Stimulated activated CD4-positive, alpha-beta T cell treated with anti-CD3 and anti-CD28 coated beads, Interleukin-15, amount 100 ng/mL, for 24 hours (primary cell): Measurements from ENCODE around the gene SECISBP2.

Experiments used
- DNase-seq: peaks from one replicate; pipeline ENCODE4 v3.0.0-alpha.2; 2020

The SECISBP2 gene

DNA sequence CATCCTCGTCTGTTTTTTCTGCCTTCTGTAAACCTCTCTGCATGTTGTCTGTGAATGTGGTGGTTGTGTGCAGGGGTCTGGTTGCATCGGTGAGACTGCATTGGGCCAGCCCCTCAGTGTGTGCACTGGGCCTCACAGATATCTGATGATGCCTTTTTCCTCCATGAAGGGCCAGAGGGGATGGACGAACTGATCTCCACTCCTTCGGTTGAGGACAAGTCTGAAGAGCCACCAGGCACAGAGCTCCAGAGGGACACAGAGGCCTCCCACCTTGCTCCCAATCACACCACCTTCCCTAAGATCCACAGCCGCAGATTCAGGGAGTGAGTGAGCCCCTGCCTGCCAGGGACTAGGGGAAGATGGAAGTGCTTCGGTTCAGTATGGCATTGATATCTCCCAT is 31.3 kb downstream of the SECISBP2 start:
- no peak for DNase-seq

GRCh38 chr9:89350988-89351557 is 32.8 kb downstream of the SECISBP2 start:
- no peak for DNase-seq

GRCh38 chr9:89351584-89352300 is 33.4 kb downstream of the SECISBP2 start:
- no peak for DNase-seq

GRCh38 chr9:89352451-89352850 is 34.2 kb downstream of the SECISBP2 start:
- DNase-seq: no peak

- no peak for DNase-seq
Measured at GRCh38 chr9:89352874-89353649, 34.8 kb downstream of the SECISBP2 start.

DNA sequence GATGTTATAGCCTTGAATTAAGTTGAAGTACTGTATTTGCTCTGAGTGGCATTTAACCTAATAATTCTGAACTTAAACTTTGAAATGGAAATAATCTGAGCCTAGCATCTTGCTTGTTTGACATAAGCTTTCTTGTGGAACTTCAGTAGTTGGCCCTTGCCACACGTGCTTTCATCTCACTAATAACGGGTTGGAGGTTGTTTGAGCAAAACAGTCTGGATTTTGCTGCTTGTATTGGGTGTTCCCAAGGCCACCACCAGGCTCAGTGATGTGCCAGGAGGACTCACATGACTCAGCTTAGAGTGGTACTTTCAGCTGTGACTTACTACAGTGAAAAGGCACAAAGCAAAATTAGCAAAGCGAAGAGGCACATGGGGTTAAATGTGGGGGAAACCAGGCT is 35.7 kb downstream of the SECISBP2 start:
- no peak for DNase-seq

DNA sequence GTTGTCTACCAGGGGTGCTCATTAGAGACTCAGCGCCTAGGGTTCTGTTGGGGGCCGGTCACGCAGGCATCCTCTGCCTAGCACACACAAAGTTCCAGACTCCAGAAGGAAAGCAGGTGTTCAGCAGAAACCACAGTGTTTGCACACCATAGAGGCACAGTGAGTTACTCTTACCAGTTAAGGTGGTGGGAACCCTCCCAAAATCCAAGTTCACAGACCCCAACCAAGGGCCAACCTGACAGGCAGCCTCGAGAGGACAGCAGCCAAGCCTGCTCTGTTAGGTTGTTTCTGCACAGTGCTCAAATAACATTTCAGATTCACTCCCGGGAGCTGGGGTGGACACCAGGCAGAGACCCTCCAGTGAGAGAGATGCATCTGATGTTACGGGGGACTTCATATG is 36.2 kb downstream of the SECISBP2 start:
- no peak for DNase-seq

GRCh38 chr9:89356782-89357181 is 38.5 kb downstream of the SECISBP2 start:
- DNase-seq: no peak

GRCh38 chr9:89357331-89358197 is 39.3 kb downstream of the SECISBP2 start:
- no peak for DNase-seq

DNA sequence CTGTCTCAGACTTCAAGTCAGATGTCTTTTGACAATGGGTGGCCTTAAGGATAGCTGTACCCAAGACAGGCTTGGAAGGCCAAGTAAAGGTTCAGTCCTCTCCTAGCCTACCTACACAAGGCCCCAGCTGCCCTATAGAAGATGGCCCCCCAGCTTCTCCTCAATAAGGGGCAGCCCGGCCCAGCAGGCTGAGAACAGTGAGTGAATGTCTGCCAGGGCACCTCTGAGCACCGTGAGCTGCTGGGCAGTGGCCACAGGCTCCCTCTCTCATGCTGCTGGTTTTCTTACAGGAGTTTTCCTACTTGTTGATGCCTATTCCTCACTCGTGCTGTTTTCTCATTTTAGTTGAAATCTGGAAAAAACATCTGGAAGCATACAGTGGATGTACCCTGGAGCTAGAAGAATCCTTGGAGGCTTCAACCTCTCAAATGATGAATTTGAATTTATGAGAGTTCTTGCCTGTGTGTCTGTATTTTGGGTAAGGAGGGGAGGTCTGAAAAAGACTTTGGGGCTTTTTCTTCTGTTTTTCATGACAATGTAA is 40.1 kb downstream of the SECISBP2 start:
- no peak for DNase-seq

DNA sequence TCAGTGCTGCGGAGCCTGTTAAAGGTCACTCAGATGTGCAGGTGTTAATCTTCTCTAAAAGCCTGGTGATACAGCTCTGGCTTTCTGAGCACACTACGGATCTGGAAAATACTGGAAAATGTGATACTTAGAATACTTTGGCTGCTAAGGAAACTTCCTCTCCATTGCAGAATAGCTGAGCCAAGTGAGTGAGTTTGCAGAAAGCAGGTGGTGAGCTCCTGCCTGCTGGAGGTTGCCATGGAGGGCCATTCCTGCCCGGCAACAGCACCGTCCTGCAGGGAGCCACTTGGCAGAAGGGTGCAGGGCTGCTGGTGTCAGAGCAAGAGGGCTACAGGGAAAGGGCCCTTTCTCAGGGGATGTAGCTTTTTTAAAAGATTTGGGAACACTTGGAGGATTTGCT is 40.7 kb downstream of the SECISBP2 start:
- DNase-seq: no peak

- no peak for DNase-seq
Measured at GRCh38 chr9:89359751-89360261, 41.5 kb downstream of the SECISBP2 start.

DNA sequence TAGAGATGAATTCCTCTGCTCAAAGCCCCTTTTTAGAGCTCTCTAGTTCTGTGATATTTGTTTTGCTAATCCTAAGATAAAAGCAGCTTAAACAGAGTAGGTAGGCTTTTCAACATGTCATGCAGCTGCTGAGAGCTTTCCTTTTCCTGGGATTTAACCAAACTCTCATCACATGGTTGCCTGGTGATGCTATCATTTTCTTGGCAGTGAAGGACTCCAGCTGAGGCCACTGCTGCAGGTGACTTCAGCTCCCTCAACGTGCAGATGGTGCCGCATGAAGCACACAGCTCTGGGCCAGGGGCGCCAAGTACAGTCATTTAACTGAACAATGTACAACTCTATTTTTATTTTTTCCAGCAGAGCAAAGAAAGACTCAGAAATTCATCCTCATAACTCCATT is 42.2 kb downstream of the SECISBP2 start:
- DNase-seq: no peak

DNA sequence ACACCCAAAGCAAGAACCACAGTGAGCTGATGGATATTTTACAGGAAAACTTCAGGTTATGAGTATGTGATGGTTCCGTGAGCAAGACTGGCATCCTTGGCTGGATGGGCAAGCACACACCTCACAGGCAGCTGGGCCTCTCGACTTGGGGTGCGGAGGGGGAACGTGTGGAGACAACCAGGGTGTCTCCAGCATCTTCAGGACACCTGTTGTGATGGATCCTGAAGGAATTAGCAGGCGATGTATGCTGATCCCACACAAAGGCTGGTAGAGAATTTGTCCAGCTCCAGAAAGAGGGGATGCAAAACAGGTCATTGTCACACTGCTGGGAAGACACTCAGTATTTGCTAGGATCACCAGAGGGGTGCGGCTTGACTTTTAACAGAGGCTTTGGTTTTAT is 42.7 kb downstream of the SECISBP2 start:
- no peak for DNase-seq

- no peak for DNase-seq
Measured at GRCh38 chr9:89361816-89362646, 43.7 kb downstream of the SECISBP2 start.

- no peak for DNase-seq
Measured at GRCh38 chr9:89362647-89363310, 44.5 kb downstream of the SECISBP2 start.

GRCh38 chr9:89363311-89363670 is 45.0 kb downstream of the SECISBP2 start:
- DNase-seq: no peak

DNA sequence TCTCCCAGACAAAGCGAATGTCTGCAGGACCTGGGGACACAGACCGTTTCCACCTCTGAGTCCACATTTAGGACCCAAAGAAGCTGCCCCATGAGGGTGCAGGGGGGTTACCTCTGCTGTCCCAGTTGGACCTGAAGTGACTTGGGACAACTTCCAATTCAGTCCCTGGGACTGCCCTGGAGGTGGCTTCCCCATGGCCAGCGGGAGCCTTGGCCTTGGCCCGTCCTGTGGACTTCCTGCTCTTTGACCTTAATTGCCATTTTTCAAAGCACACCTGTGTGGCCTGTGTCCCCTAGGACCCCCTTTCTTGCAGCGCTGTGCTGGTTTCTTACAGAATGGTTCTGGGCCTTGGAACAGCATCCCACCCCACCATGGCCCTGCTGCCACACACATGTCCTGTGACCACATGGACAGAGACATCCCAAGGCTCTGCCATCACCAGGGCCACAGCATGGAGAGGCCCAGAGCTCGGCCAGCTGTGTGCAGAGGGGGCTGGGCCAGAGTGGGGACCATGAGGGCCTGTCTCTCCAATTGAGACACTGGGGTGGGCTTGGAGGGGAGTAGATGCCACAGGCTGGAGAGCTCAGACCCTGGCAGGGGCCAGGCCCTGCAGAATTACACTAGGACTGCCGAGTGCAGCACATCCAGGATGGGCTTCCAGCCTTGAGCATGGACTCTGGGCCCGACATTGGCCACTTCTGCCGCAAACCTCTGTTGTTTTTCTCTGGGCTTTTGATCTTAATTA is 45.8 kb downstream of the SECISBP2 start:
- DNase-seq: no peak

- no peak for DNase-seq
Measured at GRCh38 chr9:89364666-89365531, 46.6 kb downstream of the SECISBP2 start.
